ENCODE data around the gene NAXE. TPM values are rescaled to one million over a fixed set of nuclear protein-coding genes. Genes with fewer than 3 reads are reported as not detected.

The NAXE gene
- total RNA-seq, 6 experiments from 2014 or later: 73.9 to 83.9 (median 76.7) TPM

GRCh38 chr1:156556354-156556753, 35.2 kb upstream of the NAXE start:
- Mint-ChIP-seq H3K36me3 (ENCODE audit: low read depth) (peaks cover 31% of the 10 kb centered on the region), H3K9me3 (no peaks in the 10 kb centered on the region), H3K4me1 (ENCODE audit: low read depth) (peaks cover 26% of the 10 kb centered on the region), H3K27me3 (ENCODE audit: insufficient read depth) (no peaks in the 10 kb centered on the region), H3K27ac (no peak overlapping the region), H3K4me3 (no peak overlapping the region)
- no peak for DNase-seq
- no peak for TF ChIP-seq CTCF (IDR thresholded peaks at IDR 0.05)

- H3K27me3 Mint-ChIP-seq (ENCODE audit: insufficient read depth): no peaks in the 10 kb centered on the region
- H3K36me3 Mint-ChIP-seq (ENCODE audit: low read depth): peaks cover 32% of the 10 kb centered on the region
- H3K4me3 Mint-ChIP-seq: no peak overlapping the region
- peaks cover 9% of the 10 kb centered on the region; the same call in 1 of the 2 replicates for H3K4me1 Mint-ChIP-seq (ENCODE audit: low read depth)
- no peak overlapping the region for H3K27ac Mint-ChIP-seq
- no peaks in the 10 kb centered on the region for H3K9me3 Mint-ChIP-seq
- TF ChIP-seq CTCF (IDR thresholded peaks at IDR 0.05): no peak
- no peak for DNase-seq
Observed at GRCh38 chr1:156559086-156559796, 32.3 kb upstream of the NAXE start.

GRCh38 chr1:156559797-156560385, 31.7 kb upstream of the NAXE start:
- H3K36me3 Mint-ChIP-seq (ENCODE audit: low read depth): peaks cover 36% of the 10 kb centered on the region
- no peak overlapping the region for H3K27ac Mint-ChIP-seq
- no peak for TF ChIP-seq CTCF (IDR thresholded peaks at IDR 0.05)
- no peak overlapping the region for H3K4me3 Mint-ChIP-seq
- no peaks in the 10 kb centered on the region for H3K27me3 Mint-ChIP-seq (ENCODE audit: insufficient read depth)
- DNase-seq: no peak
- H3K9me3 Mint-ChIP-seq: no peaks in the 10 kb centered on the region
- H3K4me1 Mint-ChIP-seq (ENCODE audit: low read depth): peaks cover 9% of the 10 kb centered on the region; the same call in 1 of the 2 replicates

GRCh38 chr1:156560585-156561163, 30.9 kb upstream of the NAXE start:
- Mint-ChIP-seq H3K4me3 (no peak overlapping the region), H3K36me3 (ENCODE audit: low read depth) (peaks cover 44% of the 10 kb centered on the region), H3K9me3 (no peaks in the 10 kb centered on the region), H3K4me1 (ENCODE audit: low read depth) (peaks cover 9% of the 10 kb centered on the region; the same call in 1 of the 2 replicates), H3K27ac (no peak overlapping the region; the same call in 1 of the 2 replicates), H3K27me3 (ENCODE audit: insufficient read depth) (no peaks in the 10 kb centered on the region)
- no peak for DNase-seq
- no peak for TF ChIP-seq CTCF (IDR thresholded peaks at IDR 0.05)

GRCh38 chr1:156565519-156565918, 26.1 kb upstream of the NAXE start:
- peaks cover 8% of the 10 kb centered on the region for H3K4me1 Mint-ChIP-seq (ENCODE audit: low read depth)
- peaks cover 58% of the 10 kb centered on the region for H3K36me3 Mint-ChIP-seq (ENCODE audit: low read depth)
- no peaks in the 10 kb centered on the region for H3K27me3 Mint-ChIP-seq (ENCODE audit: insufficient read depth)
- H3K4me3 Mint-ChIP-seq: no peak overlapping the region
- no peak overlapping the region for H3K27ac Mint-ChIP-seq
- no peak for TF ChIP-seq CTCF (IDR thresholded peaks at IDR 0.05)
- H3K9me3 Mint-ChIP-seq: no peaks in the 10 kb centered on the region
- DNase-seq: no peak

Measured in HFFc6 (cell line).